Right lobe of liver (tissue), 6 donors: ENCODE measurements around the gene ITGB3BP. TPM values are rescaled to one million over a fixed set of nuclear protein-coding genes. Genes with fewer than 3 reads are reported as not detected.
A peak's percentile ranks its signal among the peaks of the same experiment; 100 is the strongest.

Experiments used
- ATAC-seq, 4 donors: fragments of 200-7000 bp; cut with Tn5 transposase; one replicate each; pipeline ENCODE4 v1.9.1; 2020; ENCODE audit warnings: mild to moderate bottlenecking in 4 of 4, moderate library complexity in 4 of 4
- DNase-seq, 3 donors: peaks; one replicate each; pipeline ENCODE4 v3.0.0-alpha.2; 2020
- H3K27ac ChIP-seq, 3 donors: fragments of 200-600 bp; one replicate each; pipeline ENCODE4 v1.8.0; 2022
- H3K27me3 ChIP-seq, 2 donors: fragments of 200-600 bp; one replicate each; pipeline ENCODE4 v1.8.0; 2022
- H3K36me3 ChIP-seq, 4 donors: fragments of 200-600 bp; sonication (generic) in 1 of 4; one replicate each; pipeline versions ENCODE4 v1.5.1 to v1.8.0; 2017 to 2022; ENCODE audit warnings: control low read depth in 1 of 4
- H3K4me1 ChIP-seq, 4 donors: fragments of 200-600 bp; sonication (generic) in 1 of 4; one replicate each; pipeline versions ENCODE4 v1.5.1 to v1.8.0; 2017 to 2022; ENCODE audit warnings: control low read depth in 1 of 4
- H3K4me3 ChIP-seq, 3 donors: fragments of 200-600 bp; one replicate each; pipeline ENCODE4 v1.8.0; 2022
- H3K9me3 ChIP-seq, 4 donors: fragments of 200-600 bp; sonication (generic) in 1 of 4; one replicate each; pipeline versions ENCODE4 v1.5.1 to v1.8.0; 2017 to 2022; ENCODE audit warnings: control low read depth in 1 of 4
- CTCF ChIP-seq, 4 donors: fragments of 200-600 bp in 3 of 4; fragments of 450-650 bp in 1 of 4; IDR thresholded peaks; one replicate each; pipeline versions ENCODE4 v1.5.1 to v1.8.0; 2016 to 2022; ENCODE audit warnings: antibody characterized with exemption in 4 of 4, mild to moderate bottlenecking in 2 of 4
- POLR2A ChIP-seq: fragments of 450-650 bp; IDR thresholded peaks from one replicate; pipeline ENCODE4 v1.6.1; 2017; ENCODE audit warnings: antibody characterized with exemption, mild to moderate bottlenecking
- WGBS: methylation state at CpG from one replicate; pipeline ENCODE4 v1.1.6; 2018; ENCODE audit warnings: low coverage, low lambda C conversion rate; ENCODE audit not compliant: insufficient coverage; ENCODE audit errors: missing lambda C conversion rate; 5-methylcytosine and 5-hydroxymethylcytosine counted together
- intact Hi-C, 2 donors: fragments of 100-400 bp; cut with DNase I; formaldehyde crosslinking; loops; one replicate each; pipeline versions ENCODE4 v1.11.2 to v1.14.1; 2022
- total RNA-seq, 6 experiments: library from RNA; depleted of rRNA in 2 of 6; stranded (reverse); fragments of >200 nt in 2 of 6; fragmentation: NEBNext Ultra II Directional in 3 of 6; extraction: Animal tissue kit (Norgen Biotek cat#: 25700) in 3 of 6; gene quantifications; one replicate each; pipeline versions ENCODE4 v1.1.0 to v1.2.4, GENCODE V29; 2016 to 2023
- donor health status: DM: no; HTN: yes; CAD: no.
- donor health status: DM: no; HTN: no; CAD: no.
- donor health status: DM: no; HTN: no; CAD: no.
- donor health status: DM: no; HTN: yes; CAD: no.
- donor health status: DM: no; HTN: yes; CAD: no.

Gene ITGB3BP
- total RNA-seq, 6 experiments from 2014 or later, result 4.3 to 10.7 (median 7.0) TPM

DNA sequence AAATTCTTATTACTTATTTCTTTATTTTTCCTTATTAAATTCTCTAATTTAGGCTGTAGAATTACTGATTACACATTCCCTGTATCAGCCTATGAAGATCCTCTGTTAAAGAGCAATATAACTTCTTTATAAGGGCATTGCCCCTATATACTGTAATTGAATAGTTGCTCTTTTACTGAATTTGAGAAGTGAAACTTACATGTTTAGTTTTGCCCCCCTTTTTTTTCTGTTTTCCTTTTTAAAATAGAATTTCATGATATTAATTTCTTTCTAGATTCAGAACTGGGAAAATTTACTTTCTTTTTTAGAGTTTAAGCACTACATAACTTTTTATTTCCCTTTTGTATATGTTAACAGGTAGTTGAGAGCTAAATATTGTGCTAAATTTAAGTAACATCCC, 40.7 kb upstream of the ITGB3BP start:
- H3K27me3 ChIP-seq, result no peaks in the 10 kb centered on the region
- H3K4me1 ChIP-seq, result no peaks in the 10 kb centered on the region
- intact Hi-C loops, result no loop called here
- H3K36me3 ChIP-seq, result no peaks in the 10 kb centered on the region
- TF ChIP-seq CTCF (IDR thresholded peaks at IDR 0.05) (no peak), POLR2A (no peak)
- no peak for DNase-seq
- H3K27ac ChIP-seq, result no peak overlapping the region
- H3K9me3 ChIP-seq, result no peaks in the 10 kb centered on the region
- no peak for ATAC-seq
- no peak overlapping the region for H3K4me3 ChIP-seq

DNA sequence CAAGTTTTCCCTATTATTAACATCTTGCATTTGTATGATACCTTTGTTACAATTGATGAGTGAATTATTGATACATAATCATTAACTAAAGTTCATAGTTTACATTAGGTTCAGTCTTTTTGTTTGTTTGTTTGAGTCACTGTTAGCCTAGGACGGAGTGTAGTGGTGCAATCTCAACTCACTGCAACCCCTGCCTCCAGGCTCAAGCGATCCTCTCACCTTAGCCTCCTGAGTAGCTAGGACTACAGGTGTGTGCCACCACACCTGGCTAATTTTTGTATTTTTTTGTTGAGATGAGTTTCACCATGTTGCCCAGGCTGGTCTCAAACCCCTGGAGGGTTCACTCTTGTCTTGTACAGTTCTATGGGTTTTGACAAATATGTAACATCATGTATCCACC, 36.3 kb upstream of the ITGB3BP start:
- no peaks in the 10 kb centered on the region for H3K9me3 ChIP-seq
- 76% methylated on average over 2 of the region's 2 CpGs for WGBS
- intact Hi-C loops, result no loop called here

DNA sequence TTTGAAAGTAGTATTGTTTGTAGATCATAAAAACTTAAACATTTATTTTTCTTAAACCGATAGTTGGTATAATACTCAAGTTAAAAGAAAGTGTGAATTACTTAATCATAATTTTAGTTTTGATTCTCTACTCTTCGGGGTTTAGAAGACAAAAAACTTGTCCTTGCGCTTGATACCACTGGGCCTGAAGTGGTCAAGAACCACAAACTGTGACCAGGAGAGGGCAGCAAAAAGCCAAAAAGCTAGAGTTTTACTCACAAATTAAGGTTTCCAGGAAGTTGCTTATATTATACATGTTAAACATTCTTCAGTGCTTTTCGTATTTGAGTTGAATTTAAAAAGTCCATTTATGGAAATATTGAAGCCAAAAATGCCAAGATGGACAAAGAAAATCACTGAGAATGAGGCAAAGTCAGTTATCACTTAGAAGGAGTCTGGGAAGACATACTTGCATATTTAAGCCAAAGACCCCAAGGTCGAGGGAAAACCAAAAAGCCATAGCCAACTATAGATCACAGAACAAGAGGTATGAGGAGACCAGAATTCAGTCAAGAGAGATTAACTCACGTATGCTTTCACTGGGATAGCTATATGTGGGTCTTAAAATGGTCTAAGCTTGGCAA, 34.5 kb upstream of the ITGB3BP start:
- TF ChIP-seq CTCF (IDR thresholded peaks at IDR 0.05), result peak; percentile 50 to 70 (median 64)
- TF ChIP-seq POLR2A, result no peak
- intact Hi-C loops, result no loop called here
- ATAC-seq (peak; percentile 58 to 75 (median 66)), DNase-seq (no peak)
- no peak overlapping the region for H3K4me3 ChIP-seq
- no peaks in the 10 kb centered on the region for H3K9me3 ChIP-seq
- no peak overlapping the region for H3K27ac ChIP-seq
- peaks cover 0 to 5% (median 0%) of the 10 kb centered on the region in 4 donors for H3K4me1 ChIP-seq
- no peaks in the 10 kb centered on the region for H3K36me3 ChIP-seq
- no peaks in the 10 kb centered on the region for H3K27me3 ChIP-seq
- 43% methylated on average over 6 of the region's 6 CpGs for WGBS

More for the DNA sequence above, 36.3 kb upstream of the ITGB3BP start:
- no peak for DNase-seq
- H3K36me3 ChIP-seq, result no peaks in the 10 kb centered on the region
- TF ChIP-seq CTCF (IDR thresholded peaks at IDR 0.05) (no peak), POLR2A (no peak)
- no peaks in the 10 kb centered on the region for H3K27me3 ChIP-seq
- peaks cover 0 to 5% (median 0%) of the 10 kb centered on the region in 4 donors for H3K4me1 ChIP-seq
- peak in 2 of 4 donors; percentile 78 to 93 for ATAC-seq
- H3K27ac ChIP-seq, result no peak overlapping the region
- H3K4me3 ChIP-seq, result no peak overlapping the region

DNA sequence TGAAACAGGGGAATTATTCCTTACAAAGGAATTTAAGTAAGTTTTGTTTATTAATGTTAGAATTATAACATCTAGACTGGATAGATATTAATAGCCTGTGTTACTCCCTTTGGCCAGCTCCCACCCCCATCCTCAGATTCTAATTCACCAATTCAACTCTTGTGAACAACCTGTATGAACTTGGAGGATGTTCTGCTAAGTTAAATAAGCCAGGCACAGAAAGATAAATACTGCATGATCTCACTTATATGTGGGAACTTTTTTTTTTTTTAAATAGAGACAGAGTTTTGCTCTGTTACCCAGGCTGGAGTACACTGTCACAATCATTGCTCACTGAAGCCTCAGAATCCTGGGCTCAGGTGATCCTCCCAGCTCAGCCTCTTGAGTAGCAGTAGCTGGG, 32.5 kb upstream of the ITGB3BP start:
- intact Hi-C loops, result no loop called here
- H3K27ac ChIP-seq, result no peak overlapping the region
- ATAC-seq, result peak in 1 of 4 donors; percentile 29
- no peak overlapping the region for H3K4me3 ChIP-seq
- H3K4me1 ChIP-seq, result peaks cover 0 to 5% (median 0%) of the 10 kb centered on the region in 4 donors
- no peaks in the 10 kb centered on the region for H3K36me3 ChIP-seq
- TF ChIP-seq POLR2A (no peak), CTCF (IDR thresholded peaks at IDR 0.05) (no peak)
- no peaks in the 10 kb centered on the region for H3K9me3 ChIP-seq
- H3K27me3 ChIP-seq, result no peaks in the 10 kb centered on the region
- no peak for DNase-seq

GRCh38 chr1:63548877-63549276, 25.9 kb upstream of the ITGB3BP start:
- Histone ChIP-seq H3K36me3 (no peaks in the 10 kb centered on the region), H3K4me1 (no peaks in the 10 kb centered on the region), H3K27me3 (no peaks in the 10 kb centered on the region), H3K9me3 (no peaks in the 10 kb centered on the region), H3K27ac (no peak overlapping the region), H3K4me3 (no peak overlapping the region)
- intact Hi-C loops, result no loop called here
- TF ChIP-seq POLR2A, result no peak
- TF ChIP-seq CTCF (IDR thresholded peaks at IDR 0.05), result no peak
- WGBS, result 89% methylated on average over 13 of the region's 13 CpGs
- ATAC-seq, result no peak
- DNase-seq, result no peak
